GM18517 (cell line): Measurements from ENCODE around the gene CHD5.

Source experiments
- ATAC-seq: cut with Tn5 transposase; IDR thresholded peaks from one replicate; pipeline ENCODE4 v1.9.1; 2021; ENCODE audit warnings: mild to moderate bottlenecking, moderate library complexity; ENCODE audit not compliant: unreplicated experiment

CHD5 gene

GRCh38 chr1:6154525-6155319 lies 25.4 kb downstream of the CHD5 start:
- no peak for ATAC-seq

- no peak for ATAC-seq
These were observed 27.2 kb downstream of the CHD5 start for GRCh38 chr1:6152882-6153281.

- no peak for ATAC-seq
These were observed 27.9 kb downstream of the CHD5 start for GRCh38 chr1:6152181-6152580.

DNA sequence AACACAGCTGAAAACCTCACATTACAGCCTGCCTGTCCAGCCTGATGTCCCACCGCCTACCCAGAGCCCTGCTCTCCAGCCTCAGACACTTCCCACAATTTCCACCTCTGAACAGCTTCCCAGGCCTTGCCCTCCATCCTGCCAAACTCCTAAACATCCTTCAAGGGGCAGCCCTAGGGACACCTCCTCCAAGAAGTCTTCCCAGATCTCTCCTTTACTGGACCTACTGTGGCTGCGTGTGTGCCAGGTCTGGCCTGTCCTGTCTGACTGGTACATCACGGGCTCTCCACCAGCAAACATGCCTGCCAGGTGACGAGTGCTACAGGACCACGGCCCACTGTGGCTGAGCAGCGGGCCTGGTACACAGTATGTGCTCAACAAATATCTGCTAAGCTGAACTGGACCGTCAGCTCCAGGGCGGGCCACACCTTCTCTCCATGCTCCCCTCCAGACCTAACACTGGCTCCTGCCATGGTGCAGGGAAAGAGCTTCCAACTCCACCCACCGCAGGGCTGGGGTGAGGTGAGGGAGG lies 28.8 kb downstream of the CHD5 start:
- no peak for ATAC-seq

GRCh38 chr1:6150006-6150938 lies 29.8 kb downstream of the CHD5 start:
- no peak for ATAC-seq

GRCh38 chr1:6149597-6149996 lies 30.5 kb downstream of the CHD5 start:
- no peak for ATAC-seq

DNA sequence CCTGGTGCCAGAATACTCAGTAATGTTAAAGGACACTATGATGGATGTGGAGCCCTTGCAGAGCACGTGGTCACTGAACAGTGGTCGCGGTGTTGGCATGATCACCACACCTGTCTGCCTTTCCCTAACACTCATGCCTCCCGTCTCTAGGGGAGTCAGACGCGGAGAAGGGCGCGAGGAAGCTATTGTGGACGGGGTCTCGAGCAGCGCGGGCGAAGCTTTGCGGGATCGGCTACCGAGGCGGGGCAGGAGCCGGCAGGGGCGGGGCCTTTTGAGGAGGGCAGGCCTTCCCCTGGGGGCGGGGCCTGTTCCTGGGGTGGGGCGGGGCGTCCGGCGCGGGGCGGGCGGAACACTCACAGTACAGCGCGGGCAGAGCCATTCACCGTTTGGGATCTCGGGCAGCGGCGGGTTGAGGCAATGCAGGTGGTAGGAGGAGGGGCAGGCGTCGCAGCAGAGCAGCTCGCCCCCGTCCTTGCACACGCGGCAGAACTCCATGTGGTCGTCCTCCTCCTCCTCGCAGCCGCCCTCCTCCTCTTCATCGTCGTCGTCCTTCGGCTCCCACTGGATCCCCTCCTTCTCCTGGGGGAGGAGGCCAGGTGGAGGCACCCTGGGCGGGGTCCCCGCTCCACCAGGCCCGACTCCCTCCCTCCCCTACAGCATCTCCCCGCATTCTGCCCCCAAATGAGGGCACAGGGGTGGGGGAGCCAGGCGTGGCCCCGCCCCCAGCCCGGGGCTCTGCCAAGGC lies 31.5 kb downstream of the CHD5 start:
- no peak for ATAC-seq

- ATAC-seq: no peak
These were observed 34.2 kb downstream of the CHD5 start for GRCh38 chr1:6145864-6146410.

GRCh38 chr1:6145396-6145750 lies 34.7 kb downstream of the CHD5 start:
- no peak for ATAC-seq

DNA sequence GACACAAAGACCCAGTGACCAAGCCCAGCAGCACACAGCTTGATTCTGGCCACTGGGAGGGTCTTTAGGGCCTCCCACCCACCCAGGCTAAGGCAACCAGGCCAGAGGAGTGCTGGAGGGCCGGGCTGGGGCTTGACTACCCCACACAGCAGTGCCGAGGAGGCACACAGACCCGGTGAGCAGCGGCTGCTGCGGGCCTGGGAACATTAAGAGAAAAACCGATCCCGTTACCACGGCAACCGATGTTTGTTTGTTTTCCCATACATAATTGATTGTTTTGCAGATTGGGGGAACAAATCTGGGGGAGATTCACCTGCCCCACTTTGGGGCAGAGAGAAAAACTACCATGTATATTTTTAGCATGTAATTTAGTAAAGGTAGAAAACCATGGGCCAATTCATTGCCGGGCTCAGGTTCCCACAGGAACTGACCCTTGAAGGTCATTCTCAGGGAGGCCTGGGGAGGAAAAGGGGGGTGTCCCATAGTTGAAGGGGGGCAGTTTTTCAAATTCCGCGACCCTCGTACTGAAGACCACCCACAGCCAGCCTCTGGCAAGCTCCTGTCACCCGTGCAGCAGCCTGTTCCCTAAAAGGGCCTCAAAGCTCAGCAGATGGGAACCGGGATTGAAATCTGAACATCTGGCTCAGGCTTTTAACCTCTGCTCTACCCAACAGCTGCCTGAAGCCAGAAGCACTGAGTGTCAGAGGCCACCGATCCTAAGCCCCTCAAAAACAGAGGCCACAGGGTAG lies 35.3 kb downstream of the CHD5 start:
- ATAC-seq: no peak

GRCh38 chr1:6144175-6144574 lies 35.9 kb downstream of the CHD5 start:
- ATAC-seq: no peak

DNA sequence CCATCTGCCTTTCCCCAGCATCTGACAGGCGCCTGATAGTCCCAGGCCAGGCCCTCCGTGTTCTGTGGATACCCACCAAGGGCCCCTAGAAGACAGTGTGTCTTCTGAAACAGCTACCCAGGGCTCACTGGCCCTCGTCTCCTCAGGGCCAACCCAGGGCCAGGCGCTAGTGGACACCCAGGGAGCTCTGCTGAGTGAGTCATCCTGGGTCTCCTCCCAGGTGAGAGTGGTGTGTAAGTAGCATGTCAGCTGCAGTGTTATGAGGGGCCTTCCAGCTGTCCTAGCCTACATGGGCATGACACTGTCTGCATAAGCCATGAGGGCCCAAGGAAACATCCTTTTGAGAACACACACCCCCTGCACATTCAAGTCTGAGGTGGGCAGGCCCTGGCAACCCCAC lies 36.7 kb downstream of the CHD5 start:
- ATAC-seq: no peak

- no peak for ATAC-seq
These were observed 37.4 kb downstream of the CHD5 start for GRCh38 chr1:6142734-6143133.

GRCh38 chr1:6142036-6142621 lies 38.0 kb downstream of the CHD5 start:
- no peak for ATAC-seq

DNA sequence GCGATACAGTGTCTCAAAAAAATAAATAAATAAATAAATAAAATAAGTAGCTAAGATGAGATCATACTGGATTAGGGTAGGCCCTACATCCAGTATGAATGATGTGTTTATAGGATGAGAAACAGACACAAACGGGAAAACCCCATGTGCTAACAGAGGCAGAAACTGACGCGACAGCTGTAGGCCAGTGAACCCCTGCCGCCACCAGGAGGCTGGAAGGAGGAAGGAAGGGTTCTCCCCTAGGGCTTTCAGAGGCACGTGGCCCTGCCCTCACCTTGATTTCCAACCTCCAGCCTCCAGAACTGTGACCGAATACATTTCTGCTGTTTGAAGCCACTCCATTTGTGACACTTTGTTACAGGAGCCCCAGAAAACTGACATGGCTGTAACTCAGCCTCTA lies 38.5 kb downstream of the CHD5 start:
- ATAC-seq: no peak

DNA sequence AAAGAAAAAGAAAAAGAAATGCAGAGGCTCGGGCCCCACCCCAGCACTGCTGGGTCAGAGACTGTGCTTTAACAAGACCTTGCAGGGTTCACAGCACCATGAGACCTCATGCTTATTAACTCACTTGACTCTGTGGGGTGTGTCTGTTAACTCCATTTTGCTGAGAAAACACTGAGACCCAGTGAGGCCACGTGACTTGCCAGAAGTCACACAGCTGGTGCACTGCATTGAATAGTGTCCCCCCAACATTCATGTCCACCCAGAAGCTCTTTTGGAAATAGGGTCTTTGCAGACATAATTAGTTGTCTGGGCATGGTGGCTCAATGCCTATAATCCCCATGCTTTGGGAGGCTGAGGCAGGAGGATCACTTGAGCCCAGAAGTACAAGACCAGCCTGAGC lies 39.7 kb downstream of the CHD5 start:
- ATAC-seq: no peak

- no peak for ATAC-seq
These were observed 42.4 kb downstream of the CHD5 start for GRCh38 chr1:6137758-6138157.

DNA sequence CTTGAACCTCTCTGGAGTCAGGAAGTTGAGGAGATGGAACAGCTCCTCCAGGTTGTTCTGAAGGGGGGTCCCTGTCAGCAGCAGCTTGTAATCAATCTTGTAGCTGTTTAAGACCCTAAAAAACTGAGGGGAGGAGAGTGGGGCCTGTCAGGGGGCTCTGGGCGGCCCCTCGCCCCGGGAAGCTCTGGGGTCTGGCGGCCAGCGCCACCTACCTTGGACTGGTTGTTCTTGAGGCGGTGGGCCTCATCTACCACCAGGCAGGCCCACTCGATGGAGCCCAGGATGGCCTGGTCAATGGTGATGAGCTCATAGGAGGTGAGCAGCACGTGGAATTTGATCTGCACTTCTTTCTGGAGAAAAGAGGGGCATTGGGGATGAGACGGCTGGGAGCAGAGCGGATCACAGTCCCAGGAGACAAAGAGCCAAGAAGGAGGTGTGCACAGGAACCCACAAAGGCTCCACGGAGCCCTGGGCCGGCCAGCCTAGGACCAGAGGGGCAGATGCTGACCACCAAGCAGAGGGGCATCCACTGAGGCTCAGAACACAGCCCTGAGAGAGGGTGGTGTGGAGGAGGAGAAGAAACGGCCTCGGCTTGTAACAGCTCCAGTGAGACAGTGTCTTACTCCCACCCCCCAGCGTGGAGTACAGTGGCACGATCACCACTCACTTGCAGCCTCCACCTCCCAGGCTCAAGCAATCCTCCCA lies 43.5 kb downstream of the CHD5 start:
- ATAC-seq: no peak
